GM12873 (cell line): Measurements from ENCODE around the gene CHKA.

Source experiments
- CTCF ChIP-seq: IDR thresholded peaks from 2 replicates; pipeline ENCODE4 v1.5.1; 2012; ENCODE audit warnings: low read depth, mild to moderate bottlenecking, moderate library complexity, low read length, control low read depth; ENCODE audit not compliant: insufficient read depth; ENCODE audit errors: missing control alignments

The CHKA gene

GRCh38 chr11:68090706-68091105 lies 30.5 kb downstream of the CHKA start:
- no peak for TF ChIP-seq CTCF

GRCh38 chr11:68090287-68090686 lies 30.9 kb downstream of the CHKA start:
- TF ChIP-seq CTCF = no peak

- TF ChIP-seq CTCF = no peak
Observed at GRCh38 chr11:68089679-68090078, 31.5 kb downstream of the CHKA start.

GRCh38 chr11:68083517-68083916 lies 37.7 kb downstream of the CHKA start:
- no peak for TF ChIP-seq CTCF

- no peak for TF ChIP-seq CTCF
Observed at GRCh38 chr11:68082481-68082880, 38.7 kb downstream of the CHKA start.

- TF ChIP-seq CTCF = no peak
Observed at GRCh38 chr11:68081691-68082090, 39.5 kb downstream of the CHKA start.

- TF ChIP-seq CTCF = no peak
Observed at GRCh38 chr11:68080860-68081259, 40.3 kb downstream of the CHKA start.
